ENCODE results near the gene ADRA2A. TPM values are rescaled to one million over a fixed set of nuclear protein-coding genes. Genes with fewer than 3 reads are reported as not detected.

ADRA2A gene
- total RNA-seq, 4 donors from 2014 or later, result 8.5 to 62.1 (median 17.6) TPM

GRCh38 chr10:111075577-111076185 lies 1.1 kb upstream of the ADRA2A start:
- H3K9me3 ChIP-seq, result no peaks in the 10 kb centered on the region
- H3K27me3 ChIP-seq, result peaks cover 0 to 60% of the 10 kb centered on the region in 2 donors
- DNase-seq (ENCODE audit: low spot score in 2 of 2), result no peak
- H3K4me3 ChIP-seq, result peak overlapping the region; percentile 19 to 52 (median 49)
- WGBS, 2 donors, result 19 to 28% methylated on average over 18 of the region's 18 CpGs
- no peaks in the 10 kb centered on the region for H3K36me3 ChIP-seq
- no peak overlapping the region for H3K27ac ChIP-seq
- TF ChIP-seq POLR2A (IDR thresholded peaks at IDR 0.05) (no peak), EP300 (IDR thresholded peaks at IDR 0.05) (no peak), CTCF (IDR thresholded peaks at IDR 0.05) (no peak)
- peaks cover 0 to 43% (median 20%) of the 10 kb centered on the region in 4 donors for H3K4me1 ChIP-seq

GRCh38 chr10:111076191-111076681 lies 593 bp upstream of the ADRA2A start:
- Histone ChIP-seq H3K4me1 (peaks cover 0 to 43% (median 20%) of the 10 kb centered on the region in 4 donors), H3K9me3 (no peaks in the 10 kb centered on the region), H3K27me3 (peaks cover 0 to 57% of the 10 kb centered on the region in 2 donors), H3K4me3 (peak overlapping the region; percentile 19 to 52 (median 49)), H3K36me3 (no peaks in the 10 kb centered on the region), H3K27ac (no peak overlapping the region)
- 0% methylated on average over 31 to 39 of the region's 39 CpGs for WGBS, 2 donors
- DNase-seq (ENCODE audit: low spot score in 2 of 2), result peak in 1 of 2 donors; percentile 37
- no peak for TF ChIP-seq POLR2A (IDR thresholded peaks at IDR 0.05)
- TF ChIP-seq CTCF (IDR thresholded peaks at IDR 0.05), result peak; percentile 51 to 89 (median 65)

GRCh38 chr10:111077479-111077784 lies 603 bp downstream of the ADRA2A start:
- 1 to 2% methylated on average over 14 of the region's 15 CpGs for WGBS, 2 donors
- H3K4me3 ChIP-seq, result peak overlapping the region; percentile 19 to 52 (median 49)
- peaks cover 0 to 57% of the 10 kb centered on the region in 2 donors for H3K27me3 ChIP-seq
- H3K9me3 ChIP-seq, result no peaks in the 10 kb centered on the region
- no peak for TF ChIP-seq EP300 (IDR thresholded peaks at IDR 0.05)
- TF ChIP-seq CTCF (IDR thresholded peaks at IDR 0.05), result no peak
- TF ChIP-seq POLR2A (IDR thresholded peaks at IDR 0.05), result no peak
- H3K27ac ChIP-seq, result peak overlapping the region in 1 of 4 donors; percentile 12
- H3K4me1 ChIP-seq, result peaks cover 0 to 43% (median 20%) of the 10 kb centered on the region in 4 donors
- no peaks in the 10 kb centered on the region for H3K36me3 ChIP-seq
- no peak for DNase-seq (ENCODE audit: low spot score in 2 of 2)

GRCh38 chr10:111077785-111078504 lies 1.1 kb downstream of the ADRA2A start:
- no peaks in the 10 kb centered on the region for H3K36me3 ChIP-seq
- H3K9me3 ChIP-seq, result no peaks in the 10 kb centered on the region
- H3K27ac ChIP-seq, result peak overlapping the region in 1 of 4 donors; percentile 12
- no peak for DNase-seq (ENCODE audit: low spot score in 2 of 2)
- peak overlapping the region; percentile 19 to 52 (median 49) for H3K4me3 ChIP-seq
- H3K4me1 ChIP-seq, result peaks cover 0 to 43% (median 20%) of the 10 kb centered on the region in 4 donors
- WGBS, 2 donors, result 12 to 16% methylated on average over 24 to 68 of the region's 78 CpGs
- peaks cover 0 to 57% of the 10 kb centered on the region in 2 donors for H3K27me3 ChIP-seq
- TF ChIP-seq EP300 (IDR thresholded peaks at IDR 0.05) (no peak), POLR2A (IDR thresholded peaks at IDR 0.05) (no peak), CTCF (IDR thresholded peaks at IDR 0.05) (no peak)
